Measurements from ENCODE around the gene CALHM5. TPM values are rescaled to one million over a fixed set of nuclear protein-coding genes. Genes with fewer than 3 reads are reported as not detected.

Gene CALHM5
- total RNA-seq, 4 donors from 2014 or later, result 0.59 to 1.3 (median 0.69) TPM

- DNase-seq, result no peak
- intact Hi-C loops (cut with DNase I), result no loop called here
- H3K27ac ChIP-seq, result no peak overlapping the region
- H3K9me3 ChIP-seq, result no peaks in the 10 kb centered on the region
- no peak overlapping the region for H3K4me3 ChIP-seq (replicated peaks in 1 of 3)
- no peak for TF ChIP-seq POLR2A (IDR thresholded peaks at IDR 0.05)
- TF ChIP-seq CTCF (IDR thresholded peaks at IDR 0.05), result no peak
- no peaks in the 10 kb centered on the region for H3K27me3 ChIP-seq
- H3K4me1 ChIP-seq, result peaks cover 0 to 5% of the 10 kb centered on the region in 2 donors
- WGBS, 2 donors, result 67 to 68% methylated on average over 3 of the region's 3 CpGs
- H3K36me3 ChIP-seq, result no peaks in the 10 kb centered on the region
Measured at GRCh38 chr6:116528780-116529179, 17.3 kb downstream of the CALHM5 start.

- 82 to 88% methylated on average over 3 of the region's 3 CpGs for WGBS, 2 donors
- H3K4me3 ChIP-seq (replicated peaks in 1 of 3), result no peak overlapping the region
- intact Hi-C loops (cut with DNase I), result loop anchor here (10.0 kb wide), 1 partner anchor 235 kb away; no protein-coding TSS in a partner anchor
- H3K27ac ChIP-seq, result no peak overlapping the region
- TF ChIP-seq POLR2A (IDR thresholded peaks at IDR 0.05), result no peak
- TF ChIP-seq CTCF (IDR thresholded peaks at IDR 0.05), result no peak
- H3K9me3 ChIP-seq, result no peaks in the 10 kb centered on the region
- no peaks in the 10 kb centered on the region for H3K36me3 ChIP-seq
- H3K4me1 ChIP-seq, result peaks cover 0 to 5% of the 10 kb centered on the region in 2 donors
- no peaks in the 10 kb centered on the region for H3K27me3 ChIP-seq
- no peak for DNase-seq
Measured at GRCh38 chr6:116529466-116530290, 18.2 kb downstream of the CALHM5 start.

GRCh38 chr6:116530436-116530835 lies 19.0 kb downstream of the CALHM5 start:
- 73 to 83% methylated on average over 2 of the region's 2 CpGs for WGBS, 2 donors
- intact Hi-C loops (cut with DNase I), result loop anchor here (10.0 kb wide), 1 partner anchor 236 kb away; no protein-coding TSS in a partner anchor

GRCh38 chr6:116531675-116532570 lies 20.5 kb downstream of the CALHM5 start:
- WGBS, 2 donors, result 86 to 89% methylated on average over 12 of the region's 12 CpGs
- H3K27me3 ChIP-seq, result no peaks in the 10 kb centered on the region
- intact Hi-C loops (cut with DNase I), result loop anchor here (10.0 kb wide), 1 partner anchor 237 kb away; no protein-coding TSS in a partner anchor
- H3K4me1 ChIP-seq, result peaks cover 0 to 8% of the 10 kb centered on the region in 2 donors
- H3K27ac ChIP-seq, result no peak overlapping the region
- H3K4me3 ChIP-seq (replicated peaks in 1 of 3), result no peak overlapping the region
- H3K9me3 ChIP-seq, result no peaks in the 10 kb centered on the region
- DNase-seq, result peak; percentile 10 to 21
- H3K36me3 ChIP-seq, result no peaks in the 10 kb centered on the region
- TF ChIP-seq POLR2A (IDR thresholded peaks at IDR 0.05), result no peak
- peak in 4 of 6 experiments; percentile 33 to 49 (median 45) for TF ChIP-seq CTCF (IDR thresholded peaks at IDR 0.05)

More at GRCh38 chr6:116530436-116530835, 19.0 kb downstream of the CALHM5 start:
- no peaks in the 10 kb centered on the region for H3K27me3 ChIP-seq
- no peak for DNase-seq
- no peaks in the 10 kb centered on the region for H3K9me3 ChIP-seq
- H3K36me3 ChIP-seq, result no peaks in the 10 kb centered on the region
- no peak for TF ChIP-seq CTCF (IDR thresholded peaks at IDR 0.05)
- no peak for TF ChIP-seq POLR2A (IDR thresholded peaks at IDR 0.05)
- no peak overlapping the region for H3K27ac ChIP-seq
- H3K4me1 ChIP-seq, result peaks cover 0 to 5% of the 10 kb centered on the region in 2 donors
- H3K4me3 ChIP-seq (replicated peaks in 1 of 3), result no peak overlapping the region

Measured in thyroid gland (tissue), 4 donors.